Measurements from ENCODE around the gene ROBO4.

DNA sequence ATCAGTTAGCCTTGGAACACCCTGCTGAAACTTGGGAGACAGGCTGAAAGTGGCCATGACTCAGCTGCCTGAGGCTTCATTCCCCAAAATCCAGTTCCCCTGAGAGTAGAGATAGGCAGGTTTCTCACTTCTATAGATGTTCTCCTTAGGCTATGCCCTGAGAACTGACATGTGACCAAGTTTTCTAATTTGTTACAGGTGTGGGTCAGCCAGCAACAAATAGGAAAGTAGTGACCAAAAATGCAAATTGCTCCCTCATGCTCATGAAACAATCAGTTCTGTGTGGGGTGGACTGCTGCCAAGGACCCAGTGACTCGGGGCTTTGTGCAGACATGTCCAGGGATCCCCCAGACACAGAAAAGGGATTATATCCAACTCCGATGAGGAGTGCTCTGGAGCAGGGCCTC, 49.1 kb upstream of the ROBO4 start:
- TF ChIP-seq CREB1 (IDR thresholded peaks at IDR 0.05) (no peak), CREB1 (CRISPR knock-in tag; IDR thresholded peaks at IDR 0.05) (no peak), TARDBP (IDR thresholded peaks at IDR 0.05) (no peak), FOXK2 (conservative IDR thresholded peaks at IDR 0.05 in 1 of 2, IDR thresholded peaks at IDR 0.05 in 1 of 2; ENCODE audit: low read depth in 2 of 2) (no peak), SAFB2 (IDR thresholded peaks at IDR 0.05; ENCODE audit: borderline replicate concordance, low read depth, low read length, severe bottlenecking) (no peak)
- TF ChIP-seq, protein P1, sequence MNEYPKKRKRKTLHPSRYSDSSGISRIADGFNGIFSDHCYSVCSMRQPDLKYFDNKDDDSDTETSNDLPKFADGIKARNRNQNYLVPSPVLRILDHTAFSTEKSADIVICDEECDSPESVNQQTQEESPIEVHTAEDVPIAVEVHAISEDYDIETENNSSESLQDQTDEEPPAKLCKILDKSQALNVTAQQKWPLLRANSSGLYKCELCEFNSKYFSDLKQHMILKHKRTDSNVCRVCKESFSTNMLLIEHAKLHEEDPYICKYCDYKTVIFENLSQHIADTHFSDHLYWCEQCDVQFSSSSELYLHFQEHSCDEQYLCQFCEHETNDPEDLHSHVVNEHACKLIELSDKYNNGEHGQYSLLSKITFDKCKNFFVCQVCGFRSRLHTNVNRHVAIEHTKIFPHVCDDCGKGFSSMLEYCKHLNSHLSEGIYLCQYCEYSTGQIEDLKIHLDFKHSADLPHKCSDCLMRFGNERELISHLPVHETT (CRISPR knock-in tag; conservative IDR thresholded peaks at IDR 0.05 in 1 of 2, IDR thresholded peaks at IDR 0.05 in 1 of 2), result no peak

Data from K562 (cell line).